GM23338 (cell line): Measurements from ENCODE around the gene DEPDC5.

ENCODE experiments used
- CREB1 ChIP-seq: fragments of 250-450 bp; sonication (Bioruptor Pico); IDR thresholded peaks from 2 replicates; pipeline ENCODE4 v1.5.0; 2020; ENCODE audit warnings: low read depth, mild to moderate bottlenecking, moderate library complexity
- JUNB ChIP-seq: IDR thresholded peaks from one replicate; pipeline ENCODE4 v1.6.1; 2016; ENCODE audit warnings: antibody characterized with exemption; ENCODE audit not compliant: unreplicated experiment
- POLR2AphosphoS5 ChIP-seq: IDR thresholded peaks from 2 replicates; pipeline ENCODE4 v1.6.1; 2016; ENCODE audit warnings: antibody characterized with exemption, low read depth
- STAT1 ChIP-seq: IDR thresholded peaks from one replicate; pipeline ENCODE4 v1.6.1; 2016; ENCODE audit warnings: antibody characterized with exemption; ENCODE audit not compliant: unreplicated experiment
- ZNF331 ChIP-seq: fragments of 250-450 bp; sonication (Bioruptor Pico); IDR thresholded peaks from 2 replicates; pipeline ENCODE4 v1.5.0; 2020; ENCODE audit warnings: low read depth, mild to moderate bottlenecking, moderate library complexity
- TF ChIP-seq, protein P1 (sequence below), 2 experiments: fragments of 200-600 bp in 1 of 2; sonication (generic) in 1 of 2; conservative IDR thresholded peaks; 2 replicates each; pipeline versions ENCODE4 v1.5.1 to v1.6.1; 2016 to 2017; ENCODE audit warnings: antibody characterized with exemption in 2 of 2, low read depth in 2 of 2, mild to moderate bottlenecking in 2 of 2, moderate library complexity in 1 of 2
- TF ChIP-seq, protein P2 (sequence below): IDR thresholded peaks from one replicate; pipeline ENCODE4 v1.6.1; 2018; ENCODE audit warnings: antibody characterized with exemption; ENCODE audit not compliant: unreplicated experiment

DNA sequence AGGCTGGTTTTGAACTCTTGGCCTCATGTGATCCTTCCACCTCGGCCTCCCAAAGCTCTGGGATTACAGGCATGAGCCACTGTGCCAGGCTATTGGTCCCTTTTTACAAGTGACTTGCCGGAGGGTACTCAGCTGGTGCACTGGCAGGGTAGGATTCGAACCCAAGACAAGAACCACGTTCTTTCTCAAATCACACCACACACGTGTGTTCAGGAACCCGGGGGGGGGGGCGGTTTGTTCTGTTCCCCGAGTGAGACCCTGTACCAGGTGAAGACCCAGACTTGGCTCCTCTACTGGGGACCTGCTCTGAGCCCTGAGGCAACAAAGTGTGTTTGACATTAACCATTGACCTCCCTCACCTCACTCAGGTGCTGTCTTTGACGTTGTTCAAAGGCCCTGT, 186.7 kb downstream of the DEPDC5 start:
- TF ChIP-seq, protein P1, sequence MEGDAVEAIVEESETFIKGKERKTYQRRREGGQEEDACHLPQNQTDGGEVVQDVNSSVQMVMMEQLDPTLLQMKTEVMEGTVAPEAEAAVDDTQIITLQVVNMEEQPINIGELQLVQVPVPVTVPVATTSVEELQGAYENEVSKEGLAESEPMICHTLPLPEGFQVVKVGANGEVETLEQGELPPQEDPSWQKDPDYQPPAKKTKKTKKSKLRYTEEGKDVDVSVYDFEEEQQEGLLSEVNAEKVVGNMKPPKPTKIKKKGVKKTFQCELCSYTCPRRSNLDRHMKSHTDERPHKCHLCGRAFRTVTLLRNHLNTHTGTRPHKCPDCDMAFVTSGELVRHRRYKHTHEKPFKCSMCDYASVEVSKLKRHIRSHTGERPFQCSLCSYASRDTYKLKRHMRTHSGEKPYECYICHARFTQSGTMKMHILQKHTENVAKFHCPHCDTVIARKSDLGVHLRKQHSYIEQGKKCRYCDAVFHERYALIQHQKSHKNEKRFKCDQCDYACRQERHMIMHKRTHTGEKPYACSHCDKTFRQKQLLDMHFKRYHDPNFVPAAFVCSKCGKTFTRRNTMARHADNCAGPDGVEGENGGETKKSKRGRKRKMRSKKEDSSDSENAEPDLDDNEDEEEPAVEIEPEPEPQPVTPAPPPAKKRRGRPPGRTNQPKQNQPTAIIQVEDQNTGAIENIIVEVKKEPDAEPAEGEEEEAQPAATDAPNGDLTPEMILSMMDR (conservative IDR thresholded peaks at IDR 0.05; ENCODE audit: low read depth in 2 of 2), result no peak
- TF ChIP-seq CREB1, result no peak
- TF ChIP-seq ZNF331 (CRISPR knock-in tag), result no peak
- no peak for TF ChIP-seq STAT1
- TF ChIP-seq JUNB, result no peak
- no peak for TF ChIP-seq POLR2AphosphoS5
- TF ChIP-seq, protein P2, sequence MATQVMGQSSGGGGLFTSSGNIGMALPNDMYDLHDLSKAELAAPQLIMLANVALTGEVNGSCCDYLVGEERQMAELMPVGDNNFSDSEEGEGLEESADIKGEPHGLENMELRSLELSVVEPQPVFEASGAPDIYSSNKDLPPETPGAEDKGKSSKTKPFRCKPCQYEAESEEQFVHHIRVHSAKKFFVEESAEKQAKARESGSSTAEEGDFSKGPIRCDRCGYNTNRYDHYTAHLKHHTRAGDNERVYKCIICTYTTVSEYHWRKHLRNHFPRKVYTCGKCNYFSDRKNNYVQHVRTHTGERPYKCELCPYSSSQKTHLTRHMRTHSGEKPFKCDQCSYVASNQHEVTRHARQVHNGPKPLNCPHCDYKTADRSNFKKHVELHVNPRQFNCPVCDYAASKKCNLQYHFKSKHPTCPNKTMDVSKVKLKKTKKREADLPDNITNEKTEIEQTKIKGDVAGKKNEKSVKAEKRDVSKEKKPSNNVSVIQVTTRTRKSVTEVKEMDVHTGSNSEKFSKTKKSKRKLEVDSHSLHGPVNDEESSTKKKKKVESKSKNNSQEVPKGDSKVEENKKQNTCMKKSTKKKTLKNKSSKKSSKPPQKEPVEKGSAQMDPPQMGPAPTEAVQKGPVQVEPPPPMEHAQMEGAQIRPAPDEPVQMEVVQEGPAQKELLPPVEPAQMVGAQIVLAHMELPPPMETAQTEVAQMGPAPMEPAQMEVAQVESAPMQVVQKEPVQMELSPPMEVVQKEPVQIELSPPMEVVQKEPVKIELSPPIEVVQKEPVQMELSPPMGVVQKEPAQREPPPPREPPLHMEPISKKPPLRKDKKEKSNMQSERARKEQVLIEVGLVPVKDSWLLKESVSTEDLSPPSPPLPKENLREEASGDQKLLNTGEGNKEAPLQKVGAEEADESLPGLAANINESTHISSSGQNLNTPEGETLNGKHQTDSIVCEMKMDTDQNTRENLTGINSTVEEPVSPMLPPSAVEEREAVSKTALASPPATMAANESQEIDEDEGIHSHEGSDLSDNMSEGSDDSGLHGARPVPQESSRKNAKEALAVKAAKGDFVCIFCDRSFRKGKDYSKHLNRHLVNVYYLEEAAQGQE, result no peak
